Heart left ventricle (tissue), 16 donors: ENCODE results near the gene SCAF1. TPM values are rescaled to one million over a fixed set of nuclear protein-coding genes. Genes with fewer than 3 reads are reported as not detected.

Source experiments
- ATAC-seq, 4 donors: fragments of 200-7000 bp; cut with Tn5 transposase; one replicate each; pipeline ENCODE4 v1.9.1; 2020 to 2022; ENCODE audit warnings: moderate library complexity in 4 of 4, mild to moderate bottlenecking in 3 of 4, moderate number of reproducible peaks in 1 of 4
- DNase-seq, 5 donors: peaks; one replicate each; pipeline ENCODE4 v3.0.0-alpha.2; 2020
- H3K27ac ChIP-seq, 12 donors: fragments of 200-600 bp; sonication (generic) in 4 of 12; one replicate each; pipeline versions ENCODE4 v1.5.0 to v1.8.0; 2016 to 2022; ENCODE audit warnings: mild to moderate bottlenecking in 2 of 12
- H3K27me3 ChIP-seq, 9 donors: fragments of 200-600 bp; sonication (generic) in 2 of 9; one replicate each; pipeline versions ENCODE4 v1.5.1 to v1.8.0; 2016 to 2022; ENCODE audit warnings: mild to moderate bottlenecking in 3 of 9
- H3K36me3 ChIP-seq, 9 donors: fragments of 200-600 bp; sonication (generic) in 2 of 9; one replicate each; pipeline versions ENCODE4 v1.5.0 to v1.8.0; 2018 to 2022; ENCODE audit warnings: mild to moderate bottlenecking in 2 of 9
- H3K4me1 ChIP-seq, 12 donors: fragments of 200-600 bp; sonication (generic) in 4 of 12; one replicate each; pipeline versions ENCODE4 v1.5.0 to v1.8.0; 2016 to 2022; ENCODE audit warnings: mild to moderate bottlenecking in 3 of 12
- H3K4me3 ChIP-seq, 12 donors: fragments of 200-600 bp; sonication (generic) in 4 of 12; one replicate each; pipeline versions ENCODE4 v1.5.0 to v1.8.0; 2017 to 2022; ENCODE audit warnings: mild to moderate bottlenecking in 9 of 12, moderate library complexity in 4 of 12
- H3K9me3 ChIP-seq, 12 donors: fragments of 200-600 bp; sonication (generic) in 4 of 12; one replicate each; pipeline versions ENCODE4 v1.5.0 to v1.8.0; 2016 to 2022; ENCODE audit warnings: mild to moderate bottlenecking in 1 of 12
- POLR2A ChIP-seq, 2 donors: fragments of 450-650 bp; IDR thresholded peaks; one replicate each; pipeline ENCODE4 v1.6.1; 2017; ENCODE audit warnings: antibody characterized with exemption in 2 of 2, mild to moderate bottlenecking in 2 of 2, moderate library complexity in 2 of 2
- WGBS, 4 donors: extraction: QIAGEN DNeasy Blood & Tissue Kit in 2 of 4; methylation state at CpG; one replicate each; pipeline versions ENCODE4 v1.1.5 to v1.1.7; 2013 to 2018; 5-methylcytosine and 5-hydroxymethylcytosine counted together
- intact Hi-C, 10 donors: fragments of 100-400 bp; cut with DNase I; formaldehyde crosslinking; loops; one replicate each; pipeline versions ENCODE4 v1.11.1 to v1.14.2; 2022
- polyA plus RNA-seq, 2 donors: library from polyadenylated mRNA; stranded (reverse); fragments of 200-250 nt; gene quantifications; one replicate each; pipeline ENCODE4 v1.2.3, GENCODE V29; 2013
- total RNA-seq, 9 donors: library from RNA; depleted of rRNA in 2 of 9; stranded (reverse); fragments of >200 nt in 2 of 9; fragmentation: NEBNext Ultra II Directional in 3 of 9; extraction: Animal tissue kit (Norgen Biotek cat#: 25700) in 3 of 9; gene quantifications; one replicate each; pipeline versions ENCODE4 v1.1.0 to v1.2.4, GENCODE V29; 2016 to 2023
- TF ChIP-seq, protein P1 (sequence below), 12 donors: fragments of 200-600 bp; sonication (generic) in 4 of 12; IDR thresholded peaks; one replicate each; pipeline versions ENCODE4 v1.5.0 to v1.8.0; 2018 to 2022; ENCODE audit warnings: antibody characterized with exemption in 12 of 12, mild to moderate bottlenecking in 5 of 12
- donor health status: ischemic (EF 13 %, LVEDD 7.1; RV severe dilation, severe dysfunction).
- donor health status: healthy with polysubstance abuse.
- donor health status: DM: no; HTN: yes; CAD: no.
- donor health status: DM: no; HTN: no; CAD: no.
- donor health status: ischemic (EF 25% LVEDD 6.9; RV normal size, moderate dysfunction).
- donor health status: ischemic (EF 25% LVEDD 5.7; RV mildly dilated, moderate dysfunction).
- donor health status: healthy.
- donor health status: DM: yes; HTN: yes; CAD: no.
- donor health status: ischemic (EF 35%, LVEDD 5.7; RV mildly dilated, moderate dysfunction).
- donor health status: nonischemic (EF 11% LVEDD 7.7; RV severe dilation, severe dysfunction).
- donor health status: DM: yes; HTN: yes; CAD: no.
- donor health status: PGD.
- donor health status: ischemic (EF 29% LVEDD 5.4; RV normal size, mild dysfunction).
- donor health status: nonischemic (EF 23%, LVEDD 6.1; RV moderate dilation, normal function).

SCAF1 gene
- total and polyA plus RNA-seq, 11 donors: 24.5 to 52.8 (median 44.0) TPM

DNA sequence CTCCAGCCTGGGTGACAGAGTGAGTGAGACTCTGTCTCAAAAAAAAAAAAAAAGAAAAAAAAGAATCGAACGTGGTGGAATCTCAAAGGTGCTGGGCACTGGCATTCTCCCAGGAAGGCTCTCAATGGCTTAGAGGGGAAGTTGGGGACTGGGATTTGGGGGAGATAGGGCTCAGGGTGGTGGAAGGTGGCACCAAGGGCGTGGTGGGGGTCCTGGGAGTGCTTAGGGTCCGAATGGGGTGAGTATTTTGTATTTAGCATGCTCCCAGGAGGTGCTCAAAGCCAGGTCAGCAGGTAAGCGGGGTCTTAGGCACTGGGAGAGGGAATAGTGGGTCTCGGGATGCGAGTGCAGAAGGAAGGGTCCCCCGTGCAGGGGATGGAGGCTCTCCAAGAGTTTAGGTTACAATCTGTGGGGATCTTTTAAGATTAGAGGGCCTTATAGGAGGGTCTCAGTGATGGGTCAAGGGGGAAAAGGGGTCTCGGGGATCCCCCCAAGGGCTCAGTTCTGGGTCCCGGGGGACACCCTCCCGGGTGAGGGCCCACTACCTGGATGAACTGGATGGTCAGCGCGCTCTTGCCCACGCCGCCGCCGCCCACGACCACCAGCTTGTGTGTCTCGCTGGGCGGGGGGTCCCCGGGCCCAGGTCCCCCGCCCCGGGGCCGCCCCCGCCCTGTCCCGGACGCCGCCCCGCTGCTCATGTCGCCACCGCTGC is 2.5 kb upstream of the SCAF1 start:
- intact Hi-C loops: loop anchor here (1.0 to 10.0 kb wide), 11 partner anchors 37 to 1015 kb away; partner anchors contain the start of genes PRR12 (in 6 of the 10), ALDH16A1 (in 1 of the 10), PIH1D1 (in 1 of the 10) and PRMT1 (in 1 of the 10)
- peak in 1 of 5 donors; percentile 44 for DNase-seq
- no peak for ATAC-seq
- no peaks in the 10 kb centered on the region for H3K9me3 ChIP-seq
- TF ChIP-seq, protein P1, sequence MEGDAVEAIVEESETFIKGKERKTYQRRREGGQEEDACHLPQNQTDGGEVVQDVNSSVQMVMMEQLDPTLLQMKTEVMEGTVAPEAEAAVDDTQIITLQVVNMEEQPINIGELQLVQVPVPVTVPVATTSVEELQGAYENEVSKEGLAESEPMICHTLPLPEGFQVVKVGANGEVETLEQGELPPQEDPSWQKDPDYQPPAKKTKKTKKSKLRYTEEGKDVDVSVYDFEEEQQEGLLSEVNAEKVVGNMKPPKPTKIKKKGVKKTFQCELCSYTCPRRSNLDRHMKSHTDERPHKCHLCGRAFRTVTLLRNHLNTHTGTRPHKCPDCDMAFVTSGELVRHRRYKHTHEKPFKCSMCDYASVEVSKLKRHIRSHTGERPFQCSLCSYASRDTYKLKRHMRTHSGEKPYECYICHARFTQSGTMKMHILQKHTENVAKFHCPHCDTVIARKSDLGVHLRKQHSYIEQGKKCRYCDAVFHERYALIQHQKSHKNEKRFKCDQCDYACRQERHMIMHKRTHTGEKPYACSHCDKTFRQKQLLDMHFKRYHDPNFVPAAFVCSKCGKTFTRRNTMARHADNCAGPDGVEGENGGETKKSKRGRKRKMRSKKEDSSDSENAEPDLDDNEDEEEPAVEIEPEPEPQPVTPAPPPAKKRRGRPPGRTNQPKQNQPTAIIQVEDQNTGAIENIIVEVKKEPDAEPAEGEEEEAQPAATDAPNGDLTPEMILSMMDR (IDR thresholded peaks at IDR 0.05): no peak
- peak; percentile 37 to 82 for TF ChIP-seq POLR2A (IDR thresholded peaks at IDR 0.05)
- 3 to 6% (median 5%) methylated on average over 17 to 31 of the region's 31 CpGs for WGBS, 4 donors
- peak overlapping the region; percentile 96 to 100 (median 99) for H3K27ac ChIP-seq
- peaks cover 3 to 72% (median 52%) of the 10 kb centered on the region in 12 donors for H3K4me1 ChIP-seq
- H3K4me3 ChIP-seq: peak overlapping the region; percentile 77 to 100 (median 92)
- H3K36me3 ChIP-seq: peaks cover 0 to 20% (median 12%) of the 10 kb centered on the region in 9 donors
- H3K27me3 ChIP-seq: no peaks in the 10 kb centered on the region

DNA sequence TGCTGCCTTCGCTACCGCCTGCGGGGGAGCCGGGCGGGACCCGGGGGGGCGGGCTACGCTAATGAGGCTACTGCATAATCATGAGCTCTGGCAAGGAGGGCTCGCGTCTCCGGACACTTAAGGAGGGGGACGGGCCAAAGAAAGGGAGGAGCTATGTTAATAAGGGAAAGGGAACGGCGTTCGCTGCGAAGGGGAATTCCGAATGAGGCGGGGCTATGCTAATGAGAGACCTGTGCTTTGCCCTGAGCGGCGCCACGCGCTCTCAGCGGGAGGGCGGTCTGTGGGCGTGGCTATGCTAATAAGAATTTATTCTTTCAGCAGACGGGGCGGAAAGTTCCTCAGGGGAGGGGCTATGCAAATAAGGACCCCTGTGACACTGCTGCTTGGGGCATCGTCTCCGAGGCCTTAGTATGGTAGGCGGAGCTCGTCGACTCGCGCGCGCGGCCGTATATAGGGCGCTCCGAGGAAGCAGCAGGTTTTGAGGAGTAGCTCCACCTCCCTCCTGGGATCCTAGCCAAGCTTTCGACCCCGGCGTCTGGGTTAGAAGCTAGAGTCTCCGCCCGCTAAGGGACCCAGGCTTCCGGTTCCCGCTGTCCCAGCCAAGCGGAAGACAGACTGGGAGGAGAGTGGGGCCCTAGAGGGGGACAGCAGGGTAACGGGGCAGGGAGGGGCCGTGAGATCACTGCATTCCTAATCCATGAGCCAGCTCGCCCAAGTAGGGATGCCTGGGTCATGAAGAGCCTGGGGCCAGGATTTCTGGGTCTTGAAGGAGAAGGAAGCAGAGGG is 1.7 kb upstream of the SCAF1 start, which contains the start of gene RRAS:
RRAS (minus strand) TSS at position 31 of the 786 bp plus-strand sequence. CDS start 45 bp downstream, outside the sequence.
- Histone ChIP-seq H3K9me3 (no peaks in the 10 kb centered on the region), H3K36me3 (peaks cover 0 to 17% (median 9%) of the 10 kb centered on the region in 9 donors), H3K4me1 (peaks cover 3 to 77% (median 53%) of the 10 kb centered on the region in 12 donors), H3K27me3 (no peaks in the 10 kb centered on the region), H3K4me3 (peak within 1 kb of the TSS; percentile 77 to 100 (median 92)), H3K27ac (peak within 1 kb of the TSS; percentile 98 to 100 (median 100))
- ATAC-seq (peak; percentile 75 to 81 (median 78)), DNase-seq (peak; percentile 99 to 100 (median 100))
- intact Hi-C loops: loop anchor here in 4 of 10 donors (1.0 to 10.0 kb wide), 8 partner anchors 36 to 1016 kb away; partner anchors contain the start of genes ALDH16A1 (in 1 of the 4), PIH1D1 (in 1 of the 4), PRMT1 (in 1 of the 4) and PRR12 (in 1 of the 4)
- WGBS, 4 donors: 0 to 1% (median 1%) methylated on average over 47 to 51 of the region's 51 CpGs
- TF ChIP-seq POLR2A (IDR thresholded peaks at IDR 0.05): peak; percentile 43 to 83
- TF ChIP-seq, protein P1 (IDR thresholded peaks at IDR 0.05): no peak

DNA sequence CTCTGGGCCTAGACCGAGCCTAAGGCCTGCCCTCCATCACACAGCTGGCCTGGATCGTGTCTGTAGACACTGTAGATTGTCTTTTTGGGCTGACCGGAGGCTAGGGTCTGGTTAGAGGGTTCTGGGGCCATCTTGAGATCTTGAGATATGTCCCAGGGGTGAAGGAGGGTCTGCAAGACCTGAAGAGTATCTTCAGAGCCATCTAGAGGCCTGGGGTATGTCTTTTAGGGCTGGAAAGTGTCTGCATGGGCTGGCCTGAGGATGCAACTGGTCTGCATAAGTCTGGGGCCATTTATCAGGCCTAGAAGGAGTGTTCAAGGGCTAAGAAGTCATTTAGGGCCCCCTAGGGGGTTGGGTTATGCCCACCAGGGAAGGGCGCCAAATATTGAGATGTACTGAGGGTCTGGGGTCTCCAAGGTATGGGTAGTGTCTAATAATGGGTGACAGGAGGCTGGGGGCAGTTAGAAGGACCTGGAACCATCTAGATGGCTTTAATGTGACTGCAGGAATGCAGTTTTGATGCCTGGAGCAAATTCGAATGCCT is 555 bp downstream of the SCAF1 start:
- ATAC-seq (no peak), DNase-seq (no peak)
- intact Hi-C loops: loop anchor here in 2 of 10 donors (1.0 to 10.0 kb wide), 3 partner anchors 22 to 1018 kb away; partner anchors contain the start of genes ALDH16A1 (in 1 of the 2) and PIH1D1 (in 1 of the 2)
- Histone ChIP-seq H3K9me3 (no peaks in the 10 kb centered on the region), H3K36me3 (peaks cover 0 to 33% (median 20%) of the 10 kb centered on the region in 9 donors), H3K4me1 (peaks cover 3 to 60% (median 40%) of the 10 kb centered on the region in 12 donors), H3K27ac (peak overlapping the region; percentile 73 to 100 (median 99)), H3K4me3 (peak overlapping the region; percentile 76 to 100 (median 93)), H3K27me3 (no peaks in the 10 kb centered on the region)
- 8 to 14% (median 11%) methylated on average over 4 to 5 of the region's 5 CpGs for WGBS, 4 donors
- TF ChIP-seq, protein P1 (IDR thresholded peaks at IDR 0.05): no peak
- TF ChIP-seq POLR2A (IDR thresholded peaks at IDR 0.05): no peak
